Adrenal gland (tissue), 12 donors: Measurements from ENCODE around the gene BPI. TPM values are rescaled to one million over a fixed set of nuclear protein-coding genes. Genes with fewer than 3 reads are reported as not detected.

Experiments used
- DNase-seq, 7 donors: peaks; one replicate each; pipeline ENCODE4 v3.0.0-alpha.2; 2019 to 2020
- H3K27ac ChIP-seq, 5 donors: fragments of 200-600 bp; sonication (generic) in 4 of 5; 1 replicate in 3 of 5; 2 replicates in 2 of 5; pipeline versions ENCODE4 v1.5.1 to v1.8.0; 2016 to 2020; ENCODE audit warnings: mild to moderate bottlenecking in 1 of 5
- H3K27me3 ChIP-seq: fragments of 200-600 bp; 2 replicates; pipeline ENCODE4 v1.8.0; 2021
- H3K36me3 ChIP-seq, 2 donors: fragments of 200-600 bp; replicated peaks in 1 of 2; 1 replicate in 1 of 2; 2 replicates in 1 of 2; pipeline versions ENCODE4 v1.5.1 to v1.8.0; 2018 to 2022
- H3K4me1 ChIP-seq, 2 donors: fragments of 200-600 bp; replicated peaks in 1 of 2; 1 replicate in 1 of 2; 2 replicates in 1 of 2; pipeline versions ENCODE4 v1.5.1 to v1.8.0; 2018 to 2021
- H3K4me3 ChIP-seq, 4 donors: fragments of 200-600 bp; sonication (generic) in 3 of 4; one replicate each; pipeline ENCODE4 v1.5.1; 2016 to 2018
- H3K9me3 ChIP-seq, 3 donors: fragments of 200-600 bp; sonication (generic) in 1 of 3; replicated peaks in 1 of 3; 1 replicate in 2 of 3; 2 replicates in 1 of 3; pipeline versions ENCODE4 v1.5.1 to v1.8.0; 2016 to 2021
- POLR2A ChIP-seq, 2 donors: fragments of 450-650 bp; IDR thresholded peaks; one replicate each; pipeline ENCODE4 v1.6.1; 2017; ENCODE audit warnings: antibody characterized with exemption in 2 of 2, mild to moderate bottlenecking in 2 of 2, moderate library complexity in 1 of 2
- WGBS, 4 donors: extraction: QIAGEN DNeasy Blood & Tissue Kit in 2 of 4; methylation state at CpG; one replicate each; pipeline versions ENCODE4 v1.1.5 to v1.1.7; 2013 to 2017; 5-methylcytosine and 5-hydroxymethylcytosine counted together
- intact Hi-C, 2 donors: fragments of 100-400 bp; cut with DNase I; formaldehyde crosslinking; loops; one replicate each; pipeline versions ENCODE4 v1.14.1 to v1.15.0; 2022 to 2023
- polyA plus RNA-seq, 3 donors: library from polyadenylated mRNA; stranded (reverse); fragments of 200-250 nt in 2 of 3; fragments of 350-450 nt in 1 of 3; fragmentation: Illumina TruSeq in 1 of 3; extraction: RNeasy Lipid Tissue Mini Kit (QIAGEN cat#74804) in 1 of 3; gene quantifications; one replicate each; pipeline ENCODE4 v1.2.3, GENCODE V29; 2013 to 2014
- total RNA-seq, 9 donors: library from RNA; depleted of rRNA in 4 of 9; stranded (reverse); fragments of >200 nt in 4 of 9; fragments of 120-200 nt in 1 of 9; fragmentation: NEBNext Ultra II Directional in 1 of 9; extraction: Animal tissue kit (Norgen Biotek cat#: 25700) in 1 of 9; gene quantifications; one replicate each; pipeline versions ENCODE4 v1.1.0 to v1.2.4, GENCODE V29; 2013 to 2023
- TF ChIP-seq, protein P1 (sequence below), 6 experiments: fragments of 450-650 bp in 4 of 6; fragments of 200-600 bp in 2 of 6; sonication (generic) in 1 of 6; IDR thresholded peaks; 1 replicate in 5 of 6; 2 replicates in 1 of 6; pipeline versions ENCODE4 v1.5.1 to v1.8.0; 2016 to 2021; ENCODE audit warnings: antibody characterized with exemption in 6 of 6, mild to moderate bottlenecking in 2 of 6, moderate library complexity in 1 of 6
- donor health status: healthy with polysubstance abuse.
- donor health status: Bipolar disorder and iron deficiency.
- donor health status: DM: yes; HTN: yes; CAD: no.
- donor health status: DM: no; HTN: no; CAD: no.
- donor health status: DM: no; HTN: no; CAD: no.
- donor health status: DM: yes; HTN: yes; CAD: no.

BPI gene
- total and polyA plus RNA-seq, 12 donors: 0.13 to 0.74 (median 0.21) TPM; not detected in 2

DNA sequence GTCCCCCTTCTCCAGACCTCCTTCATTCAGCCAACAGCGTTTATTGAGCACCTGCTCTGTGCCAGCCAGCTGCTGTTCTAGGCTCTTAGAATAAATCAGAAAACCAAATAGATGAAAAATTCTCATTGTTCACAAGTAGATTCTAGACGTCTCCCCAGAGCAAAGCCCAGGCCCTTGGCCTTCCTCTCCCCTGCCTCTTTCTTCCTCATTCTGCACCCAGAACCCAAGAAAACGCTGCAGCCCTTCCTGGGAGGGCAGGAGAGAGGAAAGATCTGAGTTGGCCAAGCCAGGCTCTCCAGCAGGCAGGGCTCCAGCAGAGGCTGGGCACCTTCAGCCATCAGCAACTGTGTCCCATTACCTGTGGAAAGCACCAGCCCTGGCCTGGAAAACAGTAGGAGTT lies 12.0 kb upstream of the BPI start:
- DNase-seq: no peak
- Histone ChIP-seq H3K27me3 (peaks cover 4% of the 10 kb centered on the region), H3K27ac (no peak overlapping the region), H3K36me3 (no peaks in the 10 kb centered on the region), H3K4me1 (no peaks in the 10 kb centered on the region), H3K4me3 (no peak overlapping the region), H3K9me3 (no peaks in the 10 kb centered on the region)
- 53 to 80% (median 65%) methylated on average over 2 to 3 of the region's 3 CpGs for WGBS, 4 donors
- intact Hi-C loops: no loop called here
- no peak for TF ChIP-seq POLR2A (IDR thresholded peaks at IDR 0.05)

DNA sequence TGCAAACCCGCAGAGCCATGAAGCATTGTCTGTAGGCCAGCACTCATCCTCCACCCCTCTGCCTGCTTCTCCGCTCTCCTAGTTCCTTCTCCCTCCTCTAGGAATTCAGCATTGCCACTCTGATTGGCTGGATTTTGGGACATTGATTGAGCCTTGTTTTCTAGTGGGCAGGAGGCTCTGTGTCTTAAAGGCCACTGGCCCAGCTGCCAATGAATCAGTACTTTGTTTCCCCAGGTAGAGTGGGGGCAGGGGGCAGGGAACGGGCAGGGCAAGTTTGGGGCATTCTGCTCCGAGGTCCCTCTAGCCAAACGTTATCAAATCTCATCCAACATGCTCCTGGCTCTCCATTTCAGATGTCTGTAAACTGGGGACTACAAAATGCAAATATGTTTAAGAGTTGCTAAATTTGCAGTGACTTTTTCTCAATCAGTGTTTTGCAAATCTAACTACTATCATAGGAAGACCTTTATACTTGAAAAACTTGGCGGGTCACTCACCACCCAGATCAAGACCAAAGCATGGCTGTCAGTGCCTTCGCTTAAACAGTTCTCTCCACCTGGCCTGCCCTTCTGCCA lies 10.4 kb upstream of the BPI start:
- H3K36me3 ChIP-seq: no peaks in the 10 kb centered on the region
- 60 to 81% (median 69%) methylated on average over 7 of the region's 7 CpGs for WGBS, 4 donors
- no peak overlapping the region for H3K27ac ChIP-seq
- no peak for DNase-seq
- H3K4me3 ChIP-seq: no peak overlapping the region
- H3K27me3 ChIP-seq: peaks cover 4% of the 10 kb centered on the region
- no peaks in the 10 kb centered on the region for H3K4me1 ChIP-seq
- no peaks in the 10 kb centered on the region for H3K9me3 ChIP-seq
- intact Hi-C loops: no loop called here
- no peak for TF ChIP-seq POLR2A (IDR thresholded peaks at IDR 0.05)
- TF ChIP-seq, protein P1, sequence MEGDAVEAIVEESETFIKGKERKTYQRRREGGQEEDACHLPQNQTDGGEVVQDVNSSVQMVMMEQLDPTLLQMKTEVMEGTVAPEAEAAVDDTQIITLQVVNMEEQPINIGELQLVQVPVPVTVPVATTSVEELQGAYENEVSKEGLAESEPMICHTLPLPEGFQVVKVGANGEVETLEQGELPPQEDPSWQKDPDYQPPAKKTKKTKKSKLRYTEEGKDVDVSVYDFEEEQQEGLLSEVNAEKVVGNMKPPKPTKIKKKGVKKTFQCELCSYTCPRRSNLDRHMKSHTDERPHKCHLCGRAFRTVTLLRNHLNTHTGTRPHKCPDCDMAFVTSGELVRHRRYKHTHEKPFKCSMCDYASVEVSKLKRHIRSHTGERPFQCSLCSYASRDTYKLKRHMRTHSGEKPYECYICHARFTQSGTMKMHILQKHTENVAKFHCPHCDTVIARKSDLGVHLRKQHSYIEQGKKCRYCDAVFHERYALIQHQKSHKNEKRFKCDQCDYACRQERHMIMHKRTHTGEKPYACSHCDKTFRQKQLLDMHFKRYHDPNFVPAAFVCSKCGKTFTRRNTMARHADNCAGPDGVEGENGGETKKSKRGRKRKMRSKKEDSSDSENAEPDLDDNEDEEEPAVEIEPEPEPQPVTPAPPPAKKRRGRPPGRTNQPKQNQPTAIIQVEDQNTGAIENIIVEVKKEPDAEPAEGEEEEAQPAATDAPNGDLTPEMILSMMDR (IDR thresholded peaks at IDR 0.05): no peak

DNA sequence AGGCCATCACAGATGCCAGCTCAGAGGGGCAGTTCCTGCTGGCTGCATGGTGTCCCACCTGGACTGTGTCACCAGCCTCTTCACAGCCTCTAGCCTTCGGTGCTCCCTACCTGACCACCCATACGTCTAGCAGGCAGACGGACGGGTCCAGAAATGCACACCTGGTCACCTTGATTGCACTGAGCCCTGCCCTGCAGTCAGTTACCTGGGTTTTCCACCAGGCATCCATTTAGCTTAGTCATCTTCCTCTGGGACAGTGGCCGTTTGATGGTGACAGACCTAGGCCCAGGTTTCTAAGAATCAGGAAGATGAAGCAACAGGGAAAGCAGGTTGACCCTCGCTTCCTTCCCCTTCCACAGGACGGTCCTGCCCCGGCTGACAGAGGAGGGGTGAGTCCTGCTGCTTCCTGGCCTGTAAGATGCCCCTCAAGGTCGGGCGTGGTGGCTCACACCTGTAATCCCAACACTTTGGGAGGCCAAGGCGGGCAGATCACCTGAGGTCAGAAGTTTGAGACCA lies 9.8 kb upstream of the BPI start:
- Histone ChIP-seq H3K27ac (no peak overlapping the region), H3K4me1 (no peaks in the 10 kb centered on the region), H3K4me3 (no peak overlapping the region), H3K9me3 (no peaks in the 10 kb centered on the region), H3K27me3 (peaks cover 4% of the 10 kb centered on the region), H3K36me3 (no peaks in the 10 kb centered on the region)
- DNase-seq: no peak
- TF ChIP-seq, protein P1 (IDR thresholded peaks at IDR 0.05): no peak
- no peak for TF ChIP-seq POLR2A (IDR thresholded peaks at IDR 0.05)
- intact Hi-C loops: no loop called here
- WGBS, 4 donors: 77 to 91% (median 86%) methylated on average over 10 to 11 of the region's 11 CpGs

DNA sequence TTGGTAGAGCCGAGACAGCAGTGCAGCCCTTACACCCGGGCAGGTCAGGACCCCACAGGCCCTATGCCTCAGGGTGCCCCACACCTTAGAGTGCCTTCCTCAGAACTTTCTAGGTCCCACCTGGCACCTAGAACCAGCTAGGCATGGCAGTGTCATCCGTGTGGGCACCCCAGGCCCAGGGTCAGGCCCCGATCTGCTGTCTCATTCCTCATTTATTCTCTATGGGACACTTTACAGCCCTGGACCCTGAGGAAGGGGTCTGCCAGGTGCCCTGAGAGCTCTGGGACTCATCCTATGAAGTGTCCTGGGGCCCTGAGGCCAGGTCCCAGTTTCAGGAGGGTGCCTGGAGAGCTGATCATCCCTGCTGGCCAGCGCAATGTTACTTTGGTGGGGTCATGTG lies 8.1 kb upstream of the BPI start:
- no peaks in the 10 kb centered on the region for H3K4me1 ChIP-seq
- H3K36me3 ChIP-seq: no peaks in the 10 kb centered on the region
- H3K9me3 ChIP-seq: no peaks in the 10 kb centered on the region
- no peak for TF ChIP-seq POLR2A (IDR thresholded peaks at IDR 0.05)
- TF ChIP-seq, protein P1 (IDR thresholded peaks at IDR 0.05): no peak
- 73 to 90% (median 82%) methylated on average over 3 to 5 of the region's 5 CpGs for WGBS, 4 donors
- peaks cover 4% of the 10 kb centered on the region for H3K27me3 ChIP-seq
- no peak for DNase-seq
- no peak overlapping the region for H3K27ac ChIP-seq
- intact Hi-C loops: no loop called here
- no peak overlapping the region for H3K4me3 ChIP-seq

DNA sequence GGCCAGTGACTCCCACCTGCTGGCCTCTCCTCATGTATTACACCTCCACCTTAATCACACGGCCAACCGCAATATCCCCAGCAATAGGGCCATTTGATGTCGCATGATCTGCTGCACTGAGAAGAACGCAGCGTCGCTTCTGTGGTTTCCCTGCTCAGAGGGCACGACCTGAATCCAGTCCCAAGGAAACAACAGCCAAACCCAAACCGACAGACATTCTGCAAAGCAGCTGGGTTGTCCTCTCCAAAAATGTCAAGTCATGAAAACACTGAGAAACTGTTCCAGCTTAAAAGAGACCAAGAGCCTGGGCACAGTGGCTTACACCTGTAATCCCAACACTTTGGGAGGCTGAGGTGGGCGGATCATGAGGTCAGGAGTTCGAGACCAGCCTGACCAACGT lies 7.5 kb upstream of the BPI start:
- Histone ChIP-seq H3K9me3 (no peaks in the 10 kb centered on the region), H3K4me3 (no peak overlapping the region), H3K27ac (no peak overlapping the region), H3K4me1 (no peaks in the 10 kb centered on the region), H3K36me3 (no peaks in the 10 kb centered on the region), H3K27me3 (peaks cover 2% of the 10 kb centered on the region)
- DNase-seq: no peak
- 64 to 82% (median 70%) methylated on average over 10 to 11 of the region's 11 CpGs for WGBS, 4 donors
- TF ChIP-seq POLR2A (IDR thresholded peaks at IDR 0.05): no peak
- TF ChIP-seq, protein P1 (IDR thresholded peaks at IDR 0.05): no peak
- intact Hi-C loops: no loop called here
